Cardiac muscle cell (in vitro differentiated cells and primary cell): ENCODE measurements around the gene ZFYVE28. TPM values are rescaled to one million over a fixed set of nuclear protein-coding genes. Genes with fewer than 3 reads are reported as not detected.

Experiments
- DNase-seq, 2 donors: peaks; one replicate each; pipeline versions ENCODE4 v3.0.0 to v3.0.0-alpha.2; 2010 to 2017; ENCODE audit warnings: low read depth in 1 of 2, low spot score in 1 of 2
- H3K27ac ChIP-seq: fragments of 200-600 bp; sonication (generic); 2 replicates; pipeline ENCODE4 v1.5.1; 2016
- H3K27me3 ChIP-seq: fragments of 200-600 bp; sonication (generic); 2 replicates; pipeline ENCODE4 v1.6.0; 2016; ENCODE audit warnings: control low read depth
- H3K36me3 ChIP-seq: fragments of 200-600 bp; sonication (generic); 2 replicates; pipeline ENCODE4 v1.5.1; 2016; ENCODE audit warnings: control low read depth
- H3K4me1 ChIP-seq: fragments of 200-600 bp; sonication (generic); 2 replicates; pipeline ENCODE4 v1.8.1; 2017; ENCODE audit warnings: low read depth, mild to moderate bottlenecking, mixed run types
- H3K4me3 ChIP-seq: fragments of 200-600 bp; sonication (generic); 2 replicates; pipeline ENCODE4 v1.5.1; 2016; ENCODE audit warnings: mild to moderate bottlenecking
- H3K9me3 ChIP-seq: fragments of 200-600 bp; sonication (generic); 2 replicates; pipeline ENCODE4 v1.5.1; 2017; ENCODE audit warnings: low read depth, mild to moderate bottlenecking, control low read depth
- CTCF ChIP-seq: IDR thresholded peaks from 2 replicates; pipeline ENCODE4 v1.5.1; 2012; ENCODE audit warnings: low read depth, mild to moderate bottlenecking, low read length
- polyA plus RNA-seq: library from polyadenylated mRNA; unstranded; fragments of >200 nt; fragmentation: Nextera tagmentation; extraction: Ambion mirVana; gene quantifications from 2 replicates; pipeline ENCODE4 v1.2.1, GENCODE V29; 2016
- total RNA-seq: library from RNA; depleted of rRNA; stranded (reverse); fragments of >200 nt; gene quantifications from 2 replicates; pipeline ENCODE4 v1.2.3, GENCODE V29; 2016

ZFYVE28 gene
- total and polyA plus RNA-seq, 2 experiments from 2014 or later, result 1.3 to 4.0 TPM

DNA sequence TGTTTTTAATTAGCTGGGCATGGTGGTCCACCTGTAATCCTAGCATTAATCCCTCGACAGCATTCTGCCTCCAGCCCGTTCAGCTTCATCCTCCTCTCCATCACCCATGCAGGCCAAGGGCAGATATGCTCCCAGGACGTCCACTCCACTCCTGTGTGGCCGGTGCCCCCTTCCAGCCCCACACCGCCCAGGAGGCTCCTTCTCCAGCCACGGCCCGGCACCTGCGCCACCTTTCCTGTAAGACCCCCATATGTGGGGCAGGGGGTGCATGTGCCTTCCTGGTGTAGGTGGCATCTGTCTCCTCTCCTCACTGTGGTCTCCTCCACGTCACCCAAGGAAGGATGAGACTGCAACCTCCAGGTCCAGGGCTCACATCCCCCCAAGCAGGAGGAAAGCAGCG lies 99.6 kb downstream of the ZFYVE28 start:
- no peaks in the 10 kb centered on the region for H3K9me3 ChIP-seq
- DNase-seq, result no peak
- no peaks in the 10 kb centered on the region for H3K4me1 ChIP-seq
- no peaks in the 10 kb centered on the region for H3K36me3 ChIP-seq
- no peak overlapping the region for H3K4me3 ChIP-seq
- no peak for TF ChIP-seq CTCF
- H3K27ac ChIP-seq, result no peak overlapping the region
- no peaks in the 10 kb centered on the region for H3K27me3 ChIP-seq

GRCh38 chr4:2318476-2318875 lies 100.0 kb downstream of the ZFYVE28 start:
- no peak for TF ChIP-seq CTCF
- H3K27ac ChIP-seq, result no peak overlapping the region

DNA sequence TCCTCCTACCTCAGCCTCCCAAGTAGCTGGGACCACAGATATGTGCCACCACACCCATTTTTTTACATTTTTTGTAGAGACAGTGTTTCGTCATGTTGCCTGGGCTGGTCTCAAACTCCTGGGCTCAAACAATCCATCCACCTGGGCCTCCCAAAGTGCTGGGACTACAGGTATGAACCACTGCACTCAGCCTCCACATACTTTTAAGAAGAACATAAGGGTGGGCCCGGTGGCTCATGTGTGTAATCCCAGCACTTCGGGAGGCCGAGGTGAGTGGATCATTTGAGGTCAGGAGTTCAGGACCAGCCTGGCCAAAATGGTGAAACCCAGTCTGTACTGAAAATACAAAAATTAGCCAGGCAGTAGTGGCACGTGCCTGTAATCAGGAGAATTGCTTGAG lies 105.1 kb downstream of the ZFYVE28 start:
- TF ChIP-seq CTCF, result no peak
- H3K27ac ChIP-seq, result no peak overlapping the region
- DNase-seq, result no peak
- no peaks in the 10 kb centered on the region for H3K36me3 ChIP-seq
- H3K9me3 ChIP-seq, result no peaks in the 10 kb centered on the region
- H3K4me3 ChIP-seq, result no peak overlapping the region
- H3K4me1 ChIP-seq, result no peaks in the 10 kb centered on the region
- H3K27me3 ChIP-seq, result no peaks in the 10 kb centered on the region

More at GRCh38 chr4:2318476-2318875, 100.0 kb downstream of the ZFYVE28 start:
- Histone ChIP-seq H3K4me1 (no peaks in the 10 kb centered on the region), H3K27me3 (no peaks in the 10 kb centered on the region), H3K9me3 (no peaks in the 10 kb centered on the region), H3K36me3 (no peaks in the 10 kb centered on the region), H3K4me3 (no peak overlapping the region)
- DNase-seq, result no peak

DNA sequence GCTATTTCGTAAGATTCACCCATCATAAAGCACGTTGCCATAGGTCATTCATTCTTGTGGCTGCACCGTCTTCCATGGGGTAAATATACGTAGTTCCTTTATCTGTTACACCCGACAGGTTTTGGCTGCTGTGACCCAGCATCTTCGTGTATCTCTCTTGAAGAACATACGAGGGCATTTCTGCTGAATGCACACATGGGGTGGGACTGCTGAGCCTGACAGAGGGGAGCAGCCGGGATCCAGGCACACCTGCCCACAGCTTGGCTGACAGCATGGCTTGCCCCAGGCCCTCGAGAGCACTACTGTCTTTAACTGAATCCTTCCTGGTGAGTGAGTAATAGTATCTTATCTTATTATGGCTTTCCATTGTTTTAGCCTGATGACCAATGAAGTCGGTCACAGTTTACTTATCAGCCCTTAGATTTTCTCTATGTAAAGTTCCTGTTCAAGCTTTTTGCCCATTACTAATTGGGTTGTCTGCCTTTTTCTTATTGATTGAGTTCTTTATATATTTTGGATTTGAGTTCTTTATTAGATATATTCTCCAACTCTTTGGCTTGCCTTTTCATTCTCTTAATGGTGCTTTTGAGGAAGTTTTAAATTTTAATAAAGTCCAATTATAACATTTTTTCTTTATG lies 111.6 kb downstream of the ZFYVE28 start:
- DNase-seq, result no peak
- Histone ChIP-seq H3K9me3 (no peaks in the 10 kb centered on the region), H3K27me3 (no peaks in the 10 kb centered on the region), H3K36me3 (no peaks in the 10 kb centered on the region), H3K4me1 (no peaks in the 10 kb centered on the region), H3K4me3 (no peak overlapping the region), H3K27ac (no peak overlapping the region)
- no peak for TF ChIP-seq CTCF

DNA sequence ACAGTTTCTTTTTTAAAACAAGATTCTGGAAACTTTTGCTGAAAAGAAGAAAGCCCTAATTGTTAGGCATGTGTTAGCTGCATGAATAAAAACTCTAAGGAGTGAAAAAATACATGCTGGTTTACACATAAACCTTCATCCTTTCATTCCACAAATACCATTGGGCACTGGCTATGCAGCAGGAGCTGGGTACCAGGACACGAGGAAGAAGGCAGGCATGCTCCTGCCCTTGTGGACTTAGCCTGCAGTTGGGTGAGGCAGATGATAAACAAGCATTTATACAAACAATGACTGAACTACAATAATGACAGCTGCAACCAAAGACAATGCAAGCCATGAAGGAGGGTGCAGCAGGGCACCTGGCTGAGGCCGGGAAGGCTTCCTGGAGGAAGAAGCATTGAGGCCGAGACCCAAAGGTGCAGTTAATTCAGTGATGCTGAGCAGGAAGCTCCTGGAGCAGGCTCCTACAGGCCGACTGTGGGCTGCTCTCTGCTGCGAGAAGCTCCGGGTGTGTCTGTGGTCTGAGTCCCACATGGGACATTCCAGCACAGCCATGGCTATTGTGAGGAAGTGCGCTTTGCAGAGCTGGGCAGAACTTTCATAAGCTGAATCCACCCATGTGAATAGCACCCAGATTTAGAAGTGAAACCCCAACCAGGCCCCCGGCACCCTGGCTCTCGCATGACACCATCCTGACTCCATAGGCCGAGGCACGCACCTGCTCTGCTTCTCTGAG lies 112.5 kb downstream of the ZFYVE28 start:
- Histone ChIP-seq H3K4me1 (no peaks in the 10 kb centered on the region), H3K27me3 (no peaks in the 10 kb centered on the region), H3K4me3 (no peak overlapping the region), H3K27ac (no peak overlapping the region), H3K9me3 (no peaks in the 10 kb centered on the region), H3K36me3 (no peaks in the 10 kb centered on the region)
- DNase-seq, result no peak
- TF ChIP-seq CTCF, result no peak
